Hematopoietic multipotent progenitor cell treated with erythropoietin and hydrocortisone succinate and interleukin-3 and kit ligand, for 15 days (in vitro differentiated cells): ENCODE results near the gene ADGRL3.
"Not testable (repeated sequence)": the region's sequence is repeated elsewhere in the genome, so short reads cannot be mapped to it uniquely, and the experiment has no call there.

Experiments used
- DNase-seq: peaks from one replicate; pipeline ENCODE4 v3.0.0-alpha.2; 2015; ENCODE audit warnings: low spot score

The ADGRL3 gene

GRCh38 chr4:61817071-61817470 lies 616.9 kb downstream of the ADGRL3 start:
- no peak for DNase-seq

DNA sequence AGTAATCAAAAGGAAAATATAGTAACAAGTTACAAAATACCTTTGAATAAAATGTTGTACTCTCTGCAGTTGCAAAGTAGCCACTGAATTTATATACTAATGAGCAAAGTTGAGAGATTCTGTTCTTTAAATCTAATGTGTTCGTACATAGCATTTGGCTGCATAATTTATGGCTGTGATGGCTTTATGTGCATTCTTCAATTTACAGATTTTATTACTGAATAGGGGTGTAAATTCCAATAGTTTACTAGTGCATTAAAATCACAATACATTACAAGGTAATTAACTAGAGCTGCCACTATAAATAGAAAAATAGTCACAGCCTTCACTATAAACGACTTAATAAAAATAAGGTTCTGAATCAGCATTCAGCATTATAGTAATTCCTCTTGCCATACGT lies 620.0 kb downstream of the ADGRL3 start:
- no peak for DNase-seq

- DNase-seq, result no peak
Observed at GRCh38 chr4:61824454-61824853, 624.3 kb downstream of the ADGRL3 start.

GRCh38 chr4:61827907-61828391 lies 627.8 kb downstream of the ADGRL3 start:
- no peak for DNase-seq

GRCh38 chr4:61828960-61829359 lies 628.8 kb downstream of the ADGRL3 start:
- no peak for DNase-seq

- DNase-seq, result no peak
Observed at GRCh38 chr4:61831987-61832386, 631.9 kb downstream of the ADGRL3 start.

- no peak for DNase-seq
Observed at GRCh38 chr4:61837395-61837794, 637.3 kb downstream of the ADGRL3 start.

DNA sequence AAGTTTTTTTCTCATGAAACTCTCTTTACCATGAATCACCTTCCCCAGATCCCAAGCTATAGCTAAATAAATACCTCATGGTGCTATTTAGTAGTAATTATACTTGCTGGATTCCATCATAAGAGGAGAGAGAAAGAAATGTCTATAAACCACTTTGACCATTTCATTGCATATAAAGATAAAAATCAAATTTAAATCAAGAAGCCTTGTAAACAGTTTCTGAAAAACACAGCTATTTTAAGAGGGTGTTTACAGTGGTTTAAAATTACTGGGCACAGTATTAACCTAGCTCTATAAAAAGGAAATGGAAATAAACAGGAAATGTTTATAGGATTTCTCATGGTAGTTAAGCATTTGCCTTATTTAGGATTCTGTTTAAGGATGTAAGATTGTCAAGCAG lies 637.9 kb downstream of the ADGRL3 start:
- DNase-seq, result no peak

- no peak for DNase-seq
Observed at GRCh38 chr4:61841714-61842113, 641.6 kb downstream of the ADGRL3 start.

DNA sequence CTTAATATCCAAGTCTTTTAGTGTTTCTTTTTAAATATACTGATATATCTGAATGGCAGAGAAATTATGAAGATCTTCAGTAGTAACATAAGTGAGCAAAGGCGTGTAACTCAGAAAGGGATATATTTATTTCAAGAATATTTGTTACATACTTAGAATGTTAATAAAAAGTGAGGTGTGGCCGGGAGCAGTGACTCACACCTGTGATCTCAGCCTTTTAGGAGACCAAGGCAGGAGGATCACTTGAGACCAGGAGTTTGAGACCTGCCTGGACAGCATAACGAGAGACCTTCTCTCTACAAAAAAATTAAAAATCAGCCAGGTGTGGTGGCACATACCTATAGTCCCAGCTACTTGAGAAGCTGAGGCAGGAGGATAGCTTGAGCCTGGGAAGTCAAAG lies 651.0 kb downstream of the ADGRL3 start:
- DNase-seq, result no peak

- not testable (repeated sequence) for DNase-seq
Observed at GRCh38 chr4:61852105-61852504, 652.0 kb downstream of the ADGRL3 start.

DNA sequence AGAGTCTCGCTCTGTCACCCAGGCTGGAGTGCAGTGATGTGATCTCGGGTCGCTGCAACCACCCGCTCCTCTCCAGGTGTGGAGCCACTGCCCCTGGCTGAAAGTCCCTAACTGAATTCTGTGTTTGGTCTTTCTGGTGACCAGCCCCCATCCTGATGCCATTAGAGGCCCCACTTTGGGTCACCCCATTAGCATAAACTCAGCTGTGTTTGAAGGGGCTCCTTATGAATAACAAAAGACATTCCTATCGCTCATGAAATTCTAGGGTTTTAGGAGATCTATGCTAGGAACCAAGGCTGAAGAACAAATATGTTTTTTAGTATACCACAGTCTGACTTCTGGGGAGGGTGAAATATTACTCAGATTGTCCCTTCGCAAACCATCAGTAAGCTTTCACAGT lies 652.9 kb downstream of the ADGRL3 start:
- no peak for DNase-seq

DNA sequence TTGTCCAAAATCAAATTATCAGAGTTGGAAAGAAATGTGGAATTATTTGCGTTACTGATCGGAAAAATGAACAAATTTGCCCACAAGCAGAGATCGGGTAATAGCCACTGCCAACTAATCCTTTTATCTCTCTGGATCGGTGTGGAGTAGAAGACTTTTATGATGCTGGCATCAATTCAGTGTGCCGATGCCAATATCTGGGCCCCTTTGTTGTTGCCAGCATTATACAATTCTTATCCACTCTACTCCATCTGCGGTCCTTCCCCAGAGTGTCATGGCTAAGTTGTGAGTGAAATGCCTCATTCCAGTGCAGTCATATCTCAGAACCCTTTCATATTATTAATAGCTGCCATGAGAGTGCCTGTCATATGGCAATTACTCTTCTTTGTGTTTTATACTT lies 660.2 kb downstream of the ADGRL3 start:
- DNase-seq, result no peak

DNA sequence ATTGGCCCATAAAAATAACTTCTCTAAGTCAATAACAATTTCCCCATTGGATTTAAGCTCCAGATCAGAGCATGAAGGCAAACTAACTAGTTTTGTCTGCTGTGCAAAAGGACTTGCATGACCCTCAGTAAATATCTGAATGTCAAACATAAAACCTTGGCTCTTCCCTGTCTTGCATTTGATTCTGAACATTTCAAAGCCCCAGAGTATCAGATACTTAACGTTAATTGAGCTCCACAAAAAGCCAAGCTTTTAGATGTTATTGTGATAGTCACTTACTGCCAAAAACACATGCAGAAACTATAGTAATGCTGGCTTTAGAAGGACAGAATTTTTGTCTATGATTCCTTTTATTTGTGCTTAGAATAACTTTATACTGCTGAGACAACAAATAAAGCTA lies 664.2 kb downstream of the ADGRL3 start:
- no peak for DNase-seq

- DNase-seq, result no peak
Observed at GRCh38 chr4:61866378-61867030, 666.4 kb downstream of the ADGRL3 start.

GRCh38 chr4:61872983-61873382 lies 672.9 kb downstream of the ADGRL3 start:
- DNase-seq, result no peak

DNA sequence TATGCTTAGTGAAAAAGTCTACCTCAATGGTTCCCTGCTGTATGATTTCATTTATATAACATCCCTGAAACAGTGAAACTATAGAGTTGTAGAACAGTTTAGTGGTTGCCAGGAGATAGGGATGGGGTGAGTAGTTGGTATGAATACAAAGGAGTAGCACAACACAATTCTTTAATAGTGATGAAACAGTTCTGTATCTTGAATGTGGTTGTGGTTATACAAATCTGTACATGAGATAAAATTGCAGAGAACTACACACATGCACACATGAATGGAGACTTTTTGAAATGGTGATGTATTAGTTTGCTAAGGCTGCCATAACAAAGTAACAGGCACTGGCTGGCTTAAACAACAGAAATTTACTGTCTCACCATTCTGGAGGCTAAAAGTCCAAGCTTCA lies 677.1 kb downstream of the ADGRL3 start:
- DNase-seq, result no peak

DNA sequence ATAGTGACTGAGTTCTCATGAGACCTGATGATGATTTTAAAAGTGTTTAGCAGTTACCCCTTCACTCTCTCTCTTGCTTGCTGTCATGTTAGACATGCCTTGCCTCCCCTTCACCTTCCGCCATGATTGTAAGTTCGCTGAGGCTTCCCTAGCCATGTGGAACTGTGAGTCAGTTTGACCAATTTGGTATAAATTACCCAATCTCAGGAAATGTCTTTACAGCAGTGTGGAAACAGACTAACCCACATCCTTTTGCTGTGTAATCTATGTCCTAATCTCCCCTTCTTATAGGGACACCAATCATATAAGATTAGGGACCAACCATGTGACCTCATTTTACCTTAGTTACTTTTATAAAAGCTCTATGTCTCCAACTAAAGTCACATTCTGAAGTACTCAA lies 677.8 kb downstream of the ADGRL3 start:
- DNase-seq, result no peak

GRCh38 chr4:61882381-61882780 lies 682.3 kb downstream of the ADGRL3 start:
- DNase-seq, result no peak

GRCh38 chr4:61886131-61886530 lies 686.0 kb downstream of the ADGRL3 start:
- no peak for DNase-seq

DNA sequence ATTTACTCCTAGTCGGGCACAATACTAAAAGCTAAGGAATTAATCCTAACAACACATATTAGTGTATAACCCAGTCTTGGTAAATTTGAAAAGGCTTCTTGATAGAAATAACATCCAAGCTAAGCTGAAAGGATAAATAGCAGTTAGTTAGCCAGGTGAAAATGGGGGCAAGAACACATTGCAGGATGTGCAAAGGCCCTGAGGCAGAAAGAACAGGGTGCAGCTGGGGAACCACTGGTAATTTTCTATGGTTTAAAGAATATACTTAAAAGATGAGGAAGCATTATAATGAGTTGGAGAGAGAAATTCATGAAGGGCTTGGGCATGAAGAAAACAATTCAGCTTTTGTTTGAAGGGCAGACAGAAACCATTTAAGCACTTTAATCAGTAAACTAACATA lies 689.0 kb downstream of the ADGRL3 start:
- DNase-seq, result no peak

DNA sequence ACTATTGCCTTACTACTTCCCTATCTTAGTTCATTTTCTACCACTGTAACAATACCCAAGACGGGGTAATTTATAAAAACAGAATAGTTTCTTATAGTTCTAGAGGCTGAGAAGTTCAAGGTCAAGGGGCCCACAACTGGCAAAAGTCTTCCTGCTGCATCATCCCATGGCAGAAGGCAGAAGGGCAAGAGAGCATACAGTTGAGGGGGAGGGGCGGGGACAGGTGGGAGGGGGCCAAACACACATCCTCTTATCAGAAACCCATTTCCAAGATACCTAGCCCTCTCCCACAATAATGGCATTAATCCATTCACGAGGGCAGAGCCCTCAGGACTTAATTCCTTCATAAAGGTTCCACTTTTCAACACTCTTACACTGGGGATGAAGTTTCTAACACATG lies 690.2 kb downstream of the ADGRL3 start:
- DNase-seq, result no peak

- no peak for DNase-seq
Observed at GRCh38 chr4:61891953-61892352, 691.8 kb downstream of the ADGRL3 start.

- no peak for DNase-seq
Observed at GRCh38 chr4:61896634-61897033, 696.5 kb downstream of the ADGRL3 start.

DNA sequence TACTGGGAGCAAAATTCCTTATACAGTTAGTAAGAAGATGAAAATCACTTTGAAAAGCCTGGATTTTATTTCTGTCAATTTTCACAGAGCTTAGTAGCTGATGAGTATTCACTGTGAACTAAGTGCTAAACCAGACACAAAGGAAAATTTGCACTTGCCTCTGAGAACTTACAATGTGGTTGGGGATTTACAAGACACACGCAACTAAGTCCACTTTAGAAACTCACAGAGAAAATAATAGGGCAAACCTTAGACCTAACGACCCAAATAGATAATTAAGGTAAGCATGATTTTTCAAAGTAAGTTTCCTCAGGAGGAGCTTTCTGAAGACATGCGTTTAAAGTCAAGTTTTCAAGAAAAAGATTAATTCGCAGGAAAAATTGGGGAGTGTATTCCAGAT lies 708.9 kb downstream of the ADGRL3 start:
- DNase-seq, result no peak
